H1 (cell line): Measurements from ENCODE around the gene BRD1. TPM values are rescaled to one million over a fixed set of nuclear protein-coding genes. Genes with fewer than 3 reads are reported as not detected.

Source experiments
- CTCF ChIA-PET: fragments of 300-600 bp; sonication (Branson Sonifier 250); formaldehyde crosslinking; loops from one replicate; lab custom pipeline; 2021; ENCODE audit not compliant: partially characterized antibody; lab: Charles Lee
- POLR2A ChIA-PET: fragments of 300-600 bp; sonication (Branson Sonifier 250); formaldehyde crosslinking; loops from one replicate; lab custom pipeline; 2021; ENCODE audit warnings: inconsistent platforms; ENCODE audit not compliant: partially characterized antibody; lab: Charles Lee
- DNase-seq, 2 experiments: peaks; one replicate each; pipeline versions ENCODE4 v3.0.0 to v3.0.0-alpha.2; 2010 to 2022; ENCODE audit warnings: low spot score in 2 of 2, low read depth in 1 of 2, mixed read lengths in 1 of 2
- FAIRE-seq: peaks from 2 replicates; lab custom pipeline; 2011; peaks lifted over from hg19 to GRCh38; lab: Jason Lieb, UNC
- H2AFZ ChIP-seq: 2 replicates; pipeline ENCODE4 v1.8.1; 2012; ENCODE audit warnings: low read length, inconsistent platforms
- H2AK5ac ChIP-seq: 2 replicates; pipeline ENCODE4 v1.6.1; 2013; ENCODE audit warnings: low read depth, low read length
- H2BK120ac ChIP-seq: replicated peaks from 2 replicates; pipeline ENCODE3; 2013; ENCODE audit warnings: low read depth, low read length, inconsistent platforms
- H2BK12ac ChIP-seq: 2 replicates; pipeline ENCODE4 v1.6.1; 2013; ENCODE audit warnings: low read depth, low read length
- H2BK15ac ChIP-seq: 2 replicates; pipeline ENCODE4 v1.6.1; 2013; ENCODE audit warnings: low read length
- H2BK20ac ChIP-seq: 2 replicates; pipeline ENCODE4 v1.6.1; 2013; ENCODE audit warnings: low read length
- H2BK5ac ChIP-seq: 2 replicates; pipeline ENCODE4 v1.6.1; 2013; ENCODE audit warnings: low read depth, low read length
- H3K14ac ChIP-seq: 2 replicates; pipeline ENCODE4 v1.6.1; 2013; ENCODE audit warnings: inconsistent platforms; ENCODE audit not compliant: insufficient read length
- H3K18ac ChIP-seq: 2 replicates; pipeline ENCODE4 v1.6.1; 2013; ENCODE audit warnings: low read length; ENCODE audit errors: extremely low read depth
- H3K23ac ChIP-seq: 2 replicates; pipeline ENCODE4 v1.6.1; 2013; ENCODE audit warnings: inconsistent platforms; ENCODE audit not compliant: insufficient read length
- H3K23me2 ChIP-seq: 2 replicates; pipeline ENCODE4 v1.6.1; 2013; ENCODE audit warnings: low read depth, low read length
- H3K27ac ChIP-seq: 2 replicates; pipeline ENCODE4 v1.6.1; 2011; ENCODE audit warnings: low read depth, low read length, inconsistent platforms
- H3K27me3 ChIP-seq, 4 experiments: replicated peaks in 1 of 4; 1 replicate in 1 of 4; 2 replicates in 3 of 4; pipeline versions ENCODE4 v1.6.1 to v1.8.1; 2011 to 2013; ENCODE audit warnings: low read length in 3 of 4, mild to moderate bottlenecking in 3 of 4, inconsistent platforms in 2 of 4, mixed read lengths in 2 of 4, moderate library complexity in 1 of 4; ENCODE audit not compliant: control insufficient read depth in 3 of 4, insufficient read depth in 3 of 4; ENCODE audit errors: extremely low read depth in 1 of 4
- H3K36me3 ChIP-seq, 4 experiments: 2 replicates each; pipeline versions ENCODE4 v1.6.1 to v1.8.1; 2011 to 2013; ENCODE audit warnings: mild to moderate bottlenecking in 4 of 4, low read length in 3 of 4, moderate library complexity in 2 of 4, control low read depth in 1 of 4, inconsistent platforms in 1 of 4; ENCODE audit not compliant: insufficient read depth in 4 of 4, control insufficient read depth in 2 of 4
- H3K4ac ChIP-seq: replicated peaks from 2 replicates; pipeline ENCODE3; 2013; ENCODE audit warnings: low read length, low read depth, mixed read lengths, inconsistent platforms; ENCODE audit not compliant: insufficient read length
- H3K4me1 ChIP-seq, 4 experiments: replicated peaks in 1 of 4; 1 replicate in 1 of 4; 2 replicates in 3 of 4; pipeline versions ENCODE4 v1.6.1 to v1.8.1; 2011 to 2013; ENCODE audit warnings: low read length in 3 of 4, inconsistent platforms in 2 of 4, mixed read lengths in 1 of 4; ENCODE audit not compliant: insufficient read depth in 4 of 4, control insufficient read depth in 3 of 4
- H3K4me2 ChIP-seq, 2 experiments: 2 replicates each; pipeline versions ENCODE4 v1.6.1 to v1.8.1; 2011 to 2013; ENCODE audit warnings: low read depth in 2 of 2, low read length in 2 of 2, control low read depth in 1 of 2, inconsistent platforms in 1 of 2, mild to moderate bottlenecking in 1 of 2; ENCODE audit not compliant: insufficient read depth in 1 of 2
- H3K4me3 ChIP-seq, 4 experiments: fragments of 200-600, 300-600 bp in 1 of 4; sonication (generic), shearing (Covaris generic), sonication (Bioruptor Twin) in 1 of 4; 2 replicates each; pipeline versions ENCODE4 v1.5.1 to v1.8.1; 2011 to 2016; ENCODE audit warnings: low read length in 4 of 4, low read depth in 3 of 4, control low read depth in 2 of 4, inconsistent platforms in 2 of 4, mild to moderate bottlenecking in 2 of 4, mixed read lengths in 1 of 4, moderate library complexity in 1 of 4; ENCODE audit not compliant: insufficient read depth in 2 of 4; ENCODE audit errors: extremely low read depth in 1 of 4
- H3K56ac ChIP-seq: replicated peaks from 2 replicates; pipeline ENCODE3; 2013; ENCODE audit warnings: low read depth, mild to moderate bottlenecking, mixed read lengths, low read length, inconsistent platforms; ENCODE audit not compliant: insufficient read length
- H3K79me1 ChIP-seq: 2 replicates; pipeline ENCODE4 v1.6.1; 2013; ENCODE audit warnings: low read depth, low read length, control low read depth
- H3K79me2 ChIP-seq, 2 experiments: 2 replicates each; pipeline versions ENCODE4 v1.6.1 to v1.8.1; 2012 to 2013; ENCODE audit warnings: low read length in 2 of 2, mild to moderate bottlenecking in 2 of 2, inconsistent platforms in 1 of 2; ENCODE audit not compliant: insufficient read depth in 2 of 2, control insufficient read depth in 1 of 2
- H3K9ac ChIP-seq, 4 experiments: replicated peaks in 1 of 4; 1 replicate in 1 of 4; 2 replicates in 3 of 4; pipeline versions ENCODE4 v1.6.1 to v1.8.1; 2011 to 2013; ENCODE audit warnings: low read depth in 3 of 4, low read length in 3 of 4, control low read depth in 2 of 4, mild to moderate bottlenecking in 2 of 4, moderate library complexity in 2 of 4, inconsistent platforms in 1 of 4; ENCODE audit errors: extremely low read depth in 1 of 4
- H3K9me3 ChIP-seq, 2 experiments: 2 replicates each; pipeline versions ENCODE4 v1.6.1 to v1.8.1; 2012 to 2013; ENCODE audit warnings: mild to moderate bottlenecking in 2 of 2, moderate library complexity in 2 of 2, control low read depth in 1 of 2, inconsistent platforms in 1 of 2, low read depth in 1 of 2, low read length in 1 of 2, mixed read lengths in 1 of 2; ENCODE audit not compliant: insufficient read depth in 2 of 2
- H4K20me1 ChIP-seq, 2 experiments: replicated peaks in 1 of 2; 2 replicates each; pipeline versions ENCODE3 to v1.8.1; 2011 to 2013; ENCODE audit warnings: inconsistent platforms in 2 of 2, low read length in 2 of 2, mild to moderate bottlenecking in 1 of 2; ENCODE audit not compliant: insufficient read depth in 2 of 2, control insufficient read depth in 1 of 2
- H4K5ac ChIP-seq: 2 replicates; pipeline ENCODE4 v1.6.1; 2013; ENCODE audit warnings: low read length, low read depth, mixed read lengths, inconsistent platforms; ENCODE audit not compliant: insufficient read length
- H4K8ac ChIP-seq: 2 replicates; pipeline ENCODE4 v1.8.0; 2013; ENCODE audit warnings: mild to moderate bottlenecking, moderate library complexity, low read length, inconsistent platforms; ENCODE audit not compliant: insufficient read depth; ENCODE audit errors: extremely low read depth
- H4K91ac ChIP-seq: replicated peaks from 2 replicates; pipeline ENCODE3; 2013; ENCODE audit warnings: low read length, mixed read lengths, inconsistent platforms; ENCODE audit not compliant: insufficient read length
- WGBS, 2 experiments: shearing (Covaris generic) in 1 of 2; methylation state at CpG; one replicate each; pipeline versions ENCODE4 v1.1.6 to v1.1.7; 2013 to 2015; ENCODE audit warnings: low lambda C conversion rate in 2 of 2, mixed read lengths in 2 of 2, inconsistent platforms in 1 of 2, low coverage in 1 of 2, missing lambda C conversion rate in 1 of 2; ENCODE audit not compliant: insufficient replicate concordance in 2 of 2, insufficient coverage in 1 of 2, insufficient read length in 1 of 2; ENCODE audit errors: extremely low coverage in 1 of 2, missing lambda C conversion rate in 1 of 2; 5-methylcytosine and 5-hydroxymethylcytosine counted together
- polyA plus RNA-seq, 7 experiments: library from polyadenylated mRNA; depleted of rRNA in 3 of 7; stranded (reverse) in 5 of 7; unstranded in 2 of 7; fragments of >200 nt in 5 of 7; fragments of 200-250 nt in 2 of 7; gene quantifications; 1 replicate in 5 of 7; 2 replicates in 1 of 7; 4 replicates in 1 of 7; pipeline versions ENCODE4 v1.2.1 to v1.2.3, GENCODE V29; 2011 to 2013; ENCODE audit warnings: missing spikeins in 2 of 7, mixed read lengths in 2 of 7
- total RNA-seq: library from RNA; stranded (reverse); fragmentation: NEBNext Ultra II Directional; extraction: Animal tissue kit (Norgen Biotek cat#: 25700); gene quantifications from 2 replicates; pipeline ENCODE4 v1.2.1, GENCODE V29; 2021

BRD1 gene
- total and polyA plus RNA-seq, 2 of the 8 experiments (the other 6 are each of a cell fraction or from before 2014, with no cell fraction given): 6.8 to 34.0 TPM

- H2BK12ac ChIP-seq: no peak overlapping the region
- ChIA-PET CTCF (interaction anchor here (0.8 to 1.4 kb wide), 4 partner anchors 11 to 448 kb away, joined by 3 read pairs; no protein-coding TSS in a partner anchor), POLR2A (no interaction called here)
- H3K14ac ChIP-seq: no peak overlapping the region
- peaks cover 0 to 9% (median 7%) of the 10 kb centered on the region in 4 experiments; a peak in 5 of 7 replicates for H3K4me1 ChIP-seq
- peaks cover 24 to 29% of the 10 kb centered on the region in 2 experiments for H4K20me1 ChIP-seq
- peaks cover 9% of the 10 kb centered on the region; the same call in 1 of the 2 replicates for H3K23me2 ChIP-seq
- no peak overlapping the region for H2BK20ac ChIP-seq
- no peak overlapping the region for H2BK120ac ChIP-seq
- no peak overlapping the region for H4K91ac ChIP-seq
- no peak for FAIRE-seq
- H3K56ac ChIP-seq: no peak overlapping the region
- H4K8ac ChIP-seq: peak overlapping the region; percentile 15; the same call in 1 of the 2 replicates
- H3K79me1 ChIP-seq: peaks cover 18% of the 10 kb centered on the region
- peaks cover 4 to 10% (median 5%) of the 10 kb centered on the region in 4 experiments; a peak in 7 of 8 replicates for H3K36me3 ChIP-seq
- no peak overlapping the region for H3K23ac ChIP-seq
- no peak overlapping the region for H3K18ac ChIP-seq
- no peaks in the 10 kb centered on the region; a peak in 1 of 7 replicates for H3K27me3 ChIP-seq
- no peak overlapping the region for H3K4ac ChIP-seq
- 96% methylated on average over 9 of the region's 14 CpGs; no CpG with 5 or more reads in 1 of the 2 experiments for WGBS, 2 experiments
- no peak overlapping the region for H4K5ac ChIP-seq
- no peak overlapping the region for H3K4me3 ChIP-seq
- H2AFZ ChIP-seq: no peak overlapping the region
- H2AK5ac ChIP-seq: no peak overlapping the region
- DNase-seq: no peak
- peaks cover 22 to 26% of the 10 kb centered on the region in 2 experiments for H3K9me3 ChIP-seq
- peaks cover 19 to 34% of the 10 kb centered on the region in 2 experiments for H3K79me2 ChIP-seq
- H3K4me2 ChIP-seq: no peak overlapping the region
- H3K9ac ChIP-seq: no peak overlapping the region
- H2BK5ac ChIP-seq: no peak overlapping the region
- no peak overlapping the region for H2BK15ac ChIP-seq
- no peak overlapping the region for H3K27ac ChIP-seq
These were observed 909 bp upstream of the BRD1 start for GRCh38 chr22:49828599-49828965.
